Stimulated activated CD8-positive, alpha-beta memory T cell treated with anti-CD3 and anti-CD28 coated beads, Interleukin-4, amount 100 ng/mL, for 24 hours (primary cell): ENCODE measurements around the gene ZDHHC5.
"Not testable (repeated sequence)": the region's sequence is repeated elsewhere in the genome, so short reads cannot be mapped to it uniquely, and the experiment has no call there.

ENCODE experiments used
- DNase-seq: peaks from one replicate; pipeline ENCODE4 v3.0.0-alpha.2; 2020; ENCODE audit warnings: low read depth

The ZDHHC5 gene

DNA sequence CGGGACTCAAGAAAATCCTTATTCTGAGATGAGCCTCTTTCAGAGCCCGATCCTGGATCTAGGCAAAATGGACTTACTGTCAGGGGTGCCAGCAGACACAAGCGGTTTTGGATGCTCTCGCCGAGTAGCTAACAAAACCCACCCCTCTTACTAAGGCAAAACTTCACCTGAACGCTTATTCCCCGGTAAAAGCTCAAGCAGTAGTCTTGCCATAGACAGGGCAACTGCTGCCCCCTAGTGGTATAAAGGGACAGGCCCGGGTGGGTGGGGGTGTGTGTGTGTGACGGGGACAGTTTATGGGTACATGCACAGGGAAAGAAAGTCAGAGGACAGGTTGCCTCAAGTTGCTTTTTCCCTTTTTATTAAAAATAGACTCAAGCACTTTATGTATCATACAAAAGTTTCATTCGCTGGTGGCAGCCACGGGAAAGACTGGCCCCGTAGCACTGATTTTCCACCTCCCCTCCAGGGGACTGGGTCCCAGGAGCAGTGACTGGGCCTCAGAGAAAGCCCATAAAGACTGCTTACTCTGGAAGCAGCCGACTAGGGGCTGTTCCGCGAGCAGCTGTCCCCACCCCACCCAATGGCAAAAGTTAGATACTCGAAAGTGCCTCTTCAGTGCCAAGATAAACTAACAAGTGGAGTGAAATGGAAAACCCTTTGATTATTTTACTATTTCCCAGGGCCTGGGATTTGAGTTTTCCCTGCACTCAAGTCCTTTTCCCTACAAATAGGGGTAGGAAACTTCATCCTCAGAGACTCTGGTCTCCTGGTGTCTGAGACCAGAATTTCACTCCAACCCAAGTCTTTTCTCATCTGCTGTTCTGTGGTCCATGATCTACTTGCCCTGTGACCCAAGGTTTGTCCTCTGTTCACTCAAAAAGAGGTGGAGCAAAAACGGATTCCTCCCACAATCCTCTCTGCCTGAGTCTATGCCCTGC, 22.9 kb upstream of the ZDHHC5 start:
- DNase-seq = peak; percentile 75

- no peak for DNase-seq
These were observed 22.2 kb upstream of the ZDHHC5 start for GRCh38 chr11:57645689-57646085.

DNA sequence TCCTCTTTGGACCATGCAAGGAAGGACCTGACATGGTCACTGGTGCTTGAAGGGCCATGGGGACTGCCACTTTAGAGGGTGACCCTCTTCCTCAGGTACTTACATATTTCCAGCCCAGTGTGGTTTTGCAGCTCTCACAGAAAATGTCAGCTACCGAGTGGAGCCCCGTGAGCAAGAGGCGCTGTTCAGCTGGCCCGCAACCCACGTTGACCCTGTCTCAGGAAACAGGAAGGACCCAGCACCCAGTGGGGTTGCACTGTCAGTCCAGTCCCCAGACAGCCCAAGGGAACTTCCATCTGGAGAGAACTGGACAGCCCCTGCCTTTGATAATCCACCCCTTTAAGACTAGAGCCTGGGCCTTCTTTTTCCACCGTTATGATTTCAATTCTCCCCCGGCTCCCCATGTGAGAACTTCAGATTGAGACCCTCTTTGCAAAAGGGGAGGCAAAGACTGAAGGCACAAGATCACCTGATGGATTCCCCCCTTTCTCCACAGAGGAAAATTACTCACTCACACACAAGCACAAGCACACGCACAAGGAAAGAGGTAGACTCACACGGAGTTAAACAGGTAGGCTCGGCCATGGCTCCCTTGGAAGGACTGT, 21.6 kb upstream of the ZDHHC5 start:
- DNase-seq = no peak

DNA sequence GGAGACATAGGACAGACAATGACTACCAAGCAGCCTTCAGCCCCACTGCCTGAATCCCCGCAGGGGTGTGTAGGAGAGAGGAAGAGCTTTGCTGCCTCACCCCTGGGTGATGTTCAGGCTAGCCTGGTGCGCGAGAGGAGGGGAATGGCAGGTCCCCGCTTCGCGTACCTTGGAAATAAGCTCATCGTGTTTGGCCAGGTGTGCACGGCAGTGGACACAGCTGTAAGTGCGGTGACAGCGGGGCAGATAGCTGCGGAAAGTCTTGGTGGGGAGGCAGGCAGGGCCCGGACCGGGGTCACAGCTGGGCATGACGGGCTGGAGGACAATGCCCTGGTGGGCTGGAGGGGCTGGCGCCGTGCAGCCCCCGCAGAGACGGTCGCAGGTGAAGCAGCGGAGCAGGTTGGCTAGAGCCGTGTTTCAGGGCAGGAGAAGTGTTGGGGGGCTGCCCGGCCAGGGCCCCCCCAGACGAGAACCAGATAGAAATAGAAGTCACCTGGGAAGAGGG, 21.1 kb upstream of the ZDHHC5 start:
- DNase-seq = no peak

- no peak for DNase-seq
These were observed 20.5 kb upstream of the ZDHHC5 start for GRCh38 chr11:57647372-57647771.

DNA sequence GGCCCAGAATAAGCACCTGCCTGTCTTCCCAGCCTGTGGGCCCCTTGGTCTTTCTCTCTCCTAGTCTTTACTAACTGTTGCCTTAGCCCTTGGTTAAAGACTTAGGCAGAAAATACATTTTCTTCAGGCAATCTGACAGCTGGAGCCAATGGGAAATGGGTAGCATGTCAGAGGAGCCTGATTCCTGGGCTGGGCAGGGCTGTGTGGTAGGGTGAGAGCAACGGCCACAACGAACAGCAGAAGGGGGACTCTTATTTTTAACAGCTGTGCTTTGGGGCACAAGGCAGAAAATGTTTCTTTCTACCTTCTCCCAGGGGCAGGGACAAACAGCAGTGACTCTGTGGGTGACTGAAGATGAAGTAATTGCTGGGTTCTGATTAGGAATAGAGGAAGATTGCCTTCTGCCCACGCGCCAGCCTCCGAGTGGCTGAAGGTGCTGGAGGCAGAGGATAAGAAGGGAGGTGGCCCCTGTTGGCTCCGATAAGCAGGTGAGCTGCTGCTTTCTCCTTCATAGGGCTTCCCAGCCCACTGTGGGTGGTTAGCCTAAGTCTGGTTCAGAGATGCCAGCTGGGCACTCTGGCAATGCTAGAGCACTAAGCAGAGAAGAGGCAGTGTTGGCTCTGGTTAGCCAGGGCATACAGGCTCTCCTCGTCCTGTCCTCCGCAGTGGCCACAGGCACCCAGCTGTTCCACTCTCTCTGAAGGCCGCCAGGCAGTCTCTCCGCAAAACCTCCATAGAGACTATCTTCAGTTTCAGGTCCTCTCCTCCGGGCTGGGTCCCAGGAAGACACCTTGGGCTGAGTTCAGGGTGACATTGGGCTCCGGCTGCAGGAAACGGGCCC, 19.7 kb upstream of the ZDHHC5 start:
- no peak for DNase-seq

DNA sequence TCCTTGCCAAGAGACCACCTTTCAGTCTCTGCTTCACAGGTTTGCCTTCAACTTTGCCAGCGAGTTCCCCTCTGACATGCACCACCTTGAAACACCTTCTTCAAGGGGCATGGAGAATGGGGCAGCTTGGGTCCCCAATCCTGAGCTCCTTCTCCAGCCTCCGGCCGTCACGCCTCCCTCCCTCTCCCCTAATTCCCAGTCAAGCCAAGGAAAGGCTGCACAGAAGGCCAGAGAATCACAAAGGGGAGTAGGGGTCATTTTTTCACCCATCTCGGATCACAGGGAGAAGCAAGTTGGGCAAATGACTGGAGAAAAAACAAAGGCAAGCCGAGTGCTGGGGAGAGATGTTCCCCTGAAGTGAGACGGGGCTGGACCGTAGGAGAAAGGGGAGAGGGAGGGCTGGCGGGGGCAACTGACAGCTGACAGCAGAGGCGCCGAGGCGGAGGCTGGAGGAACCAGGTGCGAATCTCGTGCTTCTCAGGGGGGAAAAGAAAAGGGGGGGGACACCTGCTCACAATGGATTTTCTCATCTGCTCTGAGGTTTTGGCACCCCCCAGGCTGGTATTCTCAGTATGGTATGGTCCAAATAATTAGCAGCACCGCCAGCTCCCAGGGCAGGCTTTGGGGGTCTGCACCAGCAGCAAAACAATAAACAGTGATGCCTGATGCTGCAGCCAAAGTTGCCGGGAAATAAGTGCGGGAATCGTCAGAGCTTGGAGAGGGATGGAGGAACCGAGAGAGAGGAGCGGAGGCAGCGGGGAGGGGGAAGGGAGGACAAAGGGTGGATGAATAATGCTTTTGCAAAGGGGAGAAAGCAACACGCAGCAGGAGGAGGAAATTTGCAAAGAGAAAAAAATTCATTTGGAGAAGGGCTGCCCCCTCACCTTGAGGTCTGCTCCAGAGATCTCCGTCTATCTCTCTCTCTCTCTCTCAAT, 18.8 kb upstream of the ZDHHC5 start:
- no peak for DNase-seq

DNA sequence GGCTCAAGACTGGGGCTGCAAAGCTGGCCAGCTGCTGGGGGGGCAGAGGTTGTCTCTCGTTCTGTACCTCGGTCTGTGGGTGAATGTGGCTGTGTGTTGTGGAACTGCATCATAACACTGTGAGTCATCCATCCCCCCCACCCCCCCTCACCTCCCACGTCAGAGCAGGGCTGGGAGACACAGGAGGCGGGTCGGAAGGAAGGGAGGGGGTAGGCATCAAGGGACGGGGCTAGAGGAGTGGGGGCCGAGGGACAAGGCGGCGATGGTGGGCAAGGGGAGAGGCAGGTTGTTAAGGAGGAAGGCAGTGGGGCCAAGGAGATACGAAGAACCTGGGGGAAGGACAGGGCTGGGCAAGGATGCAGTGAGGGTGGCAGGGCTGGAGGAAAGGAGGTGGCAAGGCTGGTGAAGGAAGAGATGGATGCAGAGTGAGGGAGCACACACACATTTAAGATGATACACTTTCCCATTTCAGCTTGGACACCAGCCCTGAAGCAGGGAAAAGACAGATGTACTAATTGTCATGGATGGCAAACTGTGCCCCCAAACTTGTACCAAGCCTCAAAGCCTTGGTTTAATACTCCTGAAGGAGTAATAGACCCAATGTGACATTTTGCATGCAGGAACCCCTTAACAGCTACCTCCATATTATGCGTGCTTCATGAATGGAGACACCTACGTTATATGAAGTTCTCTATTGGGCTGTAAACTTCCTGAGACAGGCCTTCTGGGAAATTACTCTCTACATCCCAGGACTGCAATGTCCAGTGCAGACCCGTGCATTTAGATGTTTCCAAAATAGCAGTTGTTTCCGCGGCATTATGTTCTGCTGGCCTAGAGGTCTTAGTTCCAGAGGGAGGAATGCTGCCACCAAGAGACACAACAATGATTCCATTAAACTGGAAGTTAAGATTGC, 17.8 kb upstream of the ZDHHC5 start, which contains the start of gene YPEL4:
YPEL4 (minus strand) TSS at position 87 of the 913 bp plus-strand sequence. CDS start 2,805 bp downstream, outside the sequence.
- DNase-seq = peak; percentile 38

DNA sequence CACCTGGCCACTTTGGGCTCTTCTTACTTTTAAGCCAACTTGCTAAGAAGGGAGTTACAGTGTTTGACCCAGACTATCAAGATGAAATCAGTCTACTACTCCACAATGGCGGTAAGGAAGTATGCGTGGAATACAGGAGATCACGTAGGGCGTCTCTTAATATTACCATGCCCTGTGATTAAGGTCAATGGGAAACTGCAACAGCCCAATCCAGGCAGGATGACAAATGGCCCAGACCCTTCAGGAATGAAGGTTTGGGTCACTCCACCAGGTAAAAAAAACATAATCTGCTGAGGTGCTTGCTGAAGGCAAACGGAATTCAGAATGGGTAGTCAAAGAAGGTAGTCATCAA, 17.2 kb upstream of the ZDHHC5 start:
- DNase-seq = no peak

- DNase-seq = no peak
These were observed 16.5 kb upstream of the ZDHHC5 start for GRCh38 chr11:57651408-57651807.

GRCh38 chr11:57652230-57652629, 15.7 kb upstream of the ZDHHC5 start:
- DNase-seq = not testable (repeated sequence)

GRCh38 chr11:57652662-57653061, 15.3 kb upstream of the ZDHHC5 start:
- DNase-seq = no peak

DNA sequence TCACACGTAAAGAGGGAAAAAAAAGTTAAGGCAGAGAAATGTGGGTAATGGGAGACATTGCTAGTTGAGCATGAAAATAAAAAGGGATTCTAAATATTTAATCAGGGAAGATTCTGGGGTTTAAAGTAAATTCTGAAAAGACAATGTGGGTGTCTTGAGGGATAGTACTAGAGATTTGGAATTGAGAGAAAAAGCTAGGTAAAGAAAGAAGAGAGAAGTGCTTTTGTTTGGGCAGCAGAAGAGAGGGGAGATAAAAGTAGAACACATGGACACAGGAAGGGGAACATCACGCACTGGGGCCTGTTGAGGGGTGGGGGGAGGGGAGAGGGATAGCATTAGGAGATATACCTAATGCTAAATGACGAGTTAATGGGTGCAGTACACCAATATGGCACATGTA, 14.8 kb upstream of the ZDHHC5 start:
- no peak for DNase-seq

GRCh38 chr11:57656885-57657193, 11.1 kb upstream of the ZDHHC5 start:
- DNase-seq = no peak

GRCh38 chr11:57657194-57658022, 10.5 kb upstream of the ZDHHC5 start, which contains the start of gene CLP1:
Gene CLP1 (plus strand): TSS chr11:57657762. CDS start chr11:57659477, 1,715 bp downstream.
- DNase-seq = peak; percentile 99

GRCh38 chr11:57658023-57658361, 9.9 kb upstream of the ZDHHC5 start:
- DNase-seq = no peak

DNA sequence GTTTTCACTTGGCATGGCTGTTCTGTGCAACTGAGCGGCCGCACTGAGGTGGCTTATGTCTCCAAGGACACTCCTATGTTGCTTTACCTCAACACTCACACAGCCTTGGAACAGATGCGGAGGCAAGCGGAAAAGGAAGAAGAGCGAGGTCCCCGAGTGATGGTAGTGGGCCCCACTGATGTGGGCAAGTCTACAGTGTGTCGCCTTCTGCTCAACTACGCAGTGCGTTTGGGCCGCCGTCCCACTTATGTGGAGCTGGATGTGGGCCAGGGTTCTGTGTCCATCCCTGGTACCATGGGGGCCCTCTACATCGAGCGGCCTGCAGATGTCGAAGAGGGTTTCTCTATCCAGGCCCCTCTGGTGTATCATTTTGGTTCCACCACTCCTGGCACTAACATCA, 8.2 kb upstream of the ZDHHC5 start:
- DNase-seq = no peak

GRCh38 chr11:57662893-57663292, 5.0 kb upstream of the ZDHHC5 start:
- DNase-seq = no peak

GRCh38 chr11:57663975-57664374, 3.9 kb upstream of the ZDHHC5 start:
- no peak for DNase-seq
